Upper lobe of left lung (tissue), 4 donors: ENCODE measurements around the gene YPEL1.

ENCODE experiments used
- POLR2AphosphoS5 ChIP-seq, 2 donors: sonication (generic); formaldehyde crosslinking; IDR thresholded peaks; one replicate each; pipeline ENCODE4 v1.5.1; 2017; ENCODE audit warnings: antibody characterized with exemption in 2 of 2
- TF ChIP-seq, protein P1 (sequence below), 6 experiments: fragments of 450-650 bp in 4 of 6; fragments of 200-600 bp in 2 of 6; sonication (generic) in 2 of 6; IDR thresholded peaks; one replicate each; pipeline ENCODE4 v1.5.1; 2016 to 2019; ENCODE audit warnings: antibody characterized with exemption in 6 of 6

DNA sequence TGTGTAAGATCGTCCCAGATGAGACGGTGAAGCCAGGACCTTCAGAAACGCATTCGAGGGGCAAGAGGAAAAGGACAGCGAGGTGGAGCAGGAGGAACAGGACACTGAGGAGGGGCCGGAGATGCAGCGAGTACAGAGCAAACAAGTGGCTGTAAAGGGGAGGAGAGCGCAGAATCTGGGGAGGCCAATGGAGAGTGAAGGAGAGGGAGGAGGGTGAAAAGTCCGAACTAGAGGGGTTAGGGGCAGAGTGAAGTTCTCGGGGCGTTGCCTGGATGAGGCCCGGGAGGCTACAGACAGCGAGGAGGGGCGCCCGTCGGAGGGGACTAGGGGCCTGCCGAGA lies 78.6 kb downstream of the YPEL1 start:
- TF ChIP-seq POLR2AphosphoS5 (IDR thresholded peaks at IDR 0.05) = no peak
- TF ChIP-seq, protein P1, sequence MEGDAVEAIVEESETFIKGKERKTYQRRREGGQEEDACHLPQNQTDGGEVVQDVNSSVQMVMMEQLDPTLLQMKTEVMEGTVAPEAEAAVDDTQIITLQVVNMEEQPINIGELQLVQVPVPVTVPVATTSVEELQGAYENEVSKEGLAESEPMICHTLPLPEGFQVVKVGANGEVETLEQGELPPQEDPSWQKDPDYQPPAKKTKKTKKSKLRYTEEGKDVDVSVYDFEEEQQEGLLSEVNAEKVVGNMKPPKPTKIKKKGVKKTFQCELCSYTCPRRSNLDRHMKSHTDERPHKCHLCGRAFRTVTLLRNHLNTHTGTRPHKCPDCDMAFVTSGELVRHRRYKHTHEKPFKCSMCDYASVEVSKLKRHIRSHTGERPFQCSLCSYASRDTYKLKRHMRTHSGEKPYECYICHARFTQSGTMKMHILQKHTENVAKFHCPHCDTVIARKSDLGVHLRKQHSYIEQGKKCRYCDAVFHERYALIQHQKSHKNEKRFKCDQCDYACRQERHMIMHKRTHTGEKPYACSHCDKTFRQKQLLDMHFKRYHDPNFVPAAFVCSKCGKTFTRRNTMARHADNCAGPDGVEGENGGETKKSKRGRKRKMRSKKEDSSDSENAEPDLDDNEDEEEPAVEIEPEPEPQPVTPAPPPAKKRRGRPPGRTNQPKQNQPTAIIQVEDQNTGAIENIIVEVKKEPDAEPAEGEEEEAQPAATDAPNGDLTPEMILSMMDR (IDR thresholded peaks at IDR 0.05) = no peak
